HCT116 (cell line): ENCODE measurements around the gene POLR1A. TPM values are rescaled to one million over a fixed set of nuclear protein-coding genes. Genes with fewer than 3 reads are reported as not detected.
A peak's percentile ranks its signal among the peaks of the same experiment; 100 is the strongest.

Experiments
- ATAC-seq: fragments of 200-7000 bp; cut with Tn5 transposase; 2 replicates; pipeline ENCODE4 v1.9.1; 2020; ENCODE audit warnings: mild to moderate bottlenecking, moderate library complexity
- BruUV-seq: library from RNA; stranded (reverse); fragments of 400-500 nt; replicated peaks from 2 replicates; lab custom pipeline; 2021; lab: Mats Ljungman, UMichigan
- CTCF ChIA-PET: fragments of 300-600 bp; sonication (Branson Sonifier 250); formaldehyde crosslinking; loops from one replicate; lab custom pipeline; 2021; ENCODE audit warnings: antibody characterized with exemption; lab: Charles Lee
- POLR2A ChIA-PET: fragments of 300-600, 350-600 bp; sonication (Branson Sonifier 250); formaldehyde crosslinking; loops from one replicate; lab custom pipeline; 2021; ENCODE audit warnings: antibody characterized with exemption; lab: Charles Lee
- RAD21 ChIA-PET, 2 experiments: fragments of 300-600 bp; sonication (Branson Sonifier 250); formaldehyde crosslinking; loops; one replicate each; lab custom pipeline; 2023; ENCODE audit warnings: low total read pairs in 2 of 2; ENCODE audit not compliant: uncharacterized antibody in 2 of 2, unreplicated experiment in 2 of 2, low non-redundant PET in 1 of 2; lab: Charles Lee
- DNase-seq: peaks from one replicate; pipeline ENCODE4 v3.0.0-alpha.2; 2010; ENCODE audit warnings: low read depth, low spot score
- H2AFZ ChIP-seq: fragments of 200-600 bp; shearing (Covaris generic), sonication (generic); 2 replicates; pipeline ENCODE4 v1.6.1; 2017; ENCODE audit warnings: low read depth, mixed run types, mixed read lengths, antibody characterized with exemption, low read length; ENCODE audit not compliant: poor library complexity, severe bottlenecking
- H3K27ac ChIP-seq: 2 replicates; pipeline ENCODE4 v1.5.1; 2012; ENCODE audit warnings: low read depth, low read length
- H3K27me3 ChIP-seq: fragments of 200-600 bp; sonication (generic); 2 replicates; pipeline ENCODE4 v1.6.1; 2016; ENCODE audit warnings: mixed run types, low read length, mixed read lengths; ENCODE audit not compliant: insufficient read depth
- H3K36me3 ChIP-seq, 2 experiments: fragments of 200-500 bp in 1 of 2; fragments of 200-600 bp in 1 of 2; sonication (Bioruptor generic) in 1 of 2; sonication (generic) in 1 of 2; 2 replicates each; pipeline versions ENCODE4 v1.5.1 to v1.6.1; 2014 to 2016; ENCODE audit warnings: low read length in 2 of 2, inconsistent platforms in 1 of 2, mixed read lengths in 1 of 2, mixed run types in 1 of 2; ENCODE audit not compliant: insufficient read depth in 2 of 2, control insufficient read depth in 1 of 2
- H3K4me1 ChIP-seq, 2 experiments: fragments of 200-600 bp in 1 of 2; sonication (generic) in 1 of 2; 2 replicates each; pipeline versions ENCODE4 v1.5.1 to v1.6.1; 2012 to 2017; ENCODE audit warnings: low read length in 2 of 2, inconsistent platforms in 1 of 2, mild to moderate bottlenecking in 1 of 2, mixed read lengths in 1 of 2, mixed run types in 1 of 2, moderate library complexity in 1 of 2; ENCODE audit not compliant: insufficient read depth in 2 of 2, control insufficient read depth in 1 of 2
- H3K4me2 ChIP-seq: fragments of 200-600 bp; sonication (generic); 2 replicates; pipeline ENCODE4 v1.6.1; 2017; ENCODE audit warnings: mixed run types, low read length, mixed read lengths
- H3K4me3 ChIP-seq, 2 experiments: fragments of 200-600 bp in 1 of 2; sonication (generic) in 1 of 2; replicated peaks in 1 of 2; 2 replicates each; pipeline ENCODE4 v1.5.1; 2011 to 2016; ENCODE audit warnings: low read length in 2 of 2, control low read depth in 1 of 2, low read depth in 1 of 2, mild to moderate bottlenecking in 1 of 2, mixed read lengths in 1 of 2, mixed run types in 1 of 2
- H3K79me2 ChIP-seq: fragments of 200-600 bp; sonication (generic); 2 replicates; pipeline ENCODE4 v1.6.1; 2017; ENCODE audit warnings: mild to moderate bottlenecking, mixed run types, low read length, moderate library complexity, mixed read lengths; ENCODE audit not compliant: insufficient read depth
- H3K9ac ChIP-seq: fragments of 200-600 bp; sonication (generic); 2 replicates; pipeline ENCODE4 v1.6.1; 2016; ENCODE audit warnings: low read length, mixed read lengths
- H3K9me2 ChIP-seq: fragments of 200-600 bp; sonication (generic), shearing (Covaris generic); 2 replicates; pipeline ENCODE4 v1.6.1; 2017; ENCODE audit warnings: mixed run types, mild to moderate bottlenecking, moderate library complexity; ENCODE audit not compliant: insufficient read depth
- H3K9me3 ChIP-seq, 2 experiments: fragments of 200-500 bp in 1 of 2; fragments of 200-600 bp in 1 of 2; sonication (Bioruptor generic) in 1 of 2; sonication (generic) in 1 of 2; 2 replicates each; pipeline ENCODE4 v1.6.1; 2014 to 2017; ENCODE audit warnings: low read length in 2 of 2, mixed read lengths in 2 of 2, inconsistent platforms in 1 of 2, low read depth in 1 of 2, mild to moderate bottlenecking in 1 of 2, mixed run types in 1 of 2, moderate library complexity in 1 of 2; ENCODE audit not compliant: control insufficient read depth in 1 of 2, insufficient read depth in 1 of 2
- H4K20me1 ChIP-seq: fragments of 200-600 bp; sonication (generic), shearing (Covaris generic); 2 replicates; pipeline ENCODE4 v1.6.1; 2017; ENCODE audit warnings: mixed run types, mild to moderate bottlenecking, moderate library complexity; ENCODE audit not compliant: insufficient read depth
- ATF3 ChIP-seq: IDR thresholded peaks from 2 replicates; pipeline ENCODE4 v1.6.1; 2012
- CBX3 ChIP-seq: IDR thresholded peaks from 2 replicates; pipeline ENCODE4 v1.6.1; 2012; ENCODE audit warnings: low read depth
- CEBPB ChIP-seq: IDR thresholded peaks from 2 replicates; pipeline ENCODE4 v1.6.1; 2012; ENCODE audit warnings: low read depth
- EGR1 ChIP-seq: IDR thresholded peaks from 2 replicates; pipeline ENCODE4 v1.6.1; 2012; ENCODE audit warnings: low read depth
- ELF1 ChIP-seq: IDR thresholded peaks from 2 replicates; pipeline ENCODE4 v1.6.1; 2012; ENCODE audit warnings: low read depth, borderline replicate concordance
- EZH2 ChIP-seq: fragments of 200-600 bp; sonication (generic); IDR thresholded peaks from 2 replicates; pipeline ENCODE4 v1.6.1; 2017; ENCODE audit warnings: antibody characterized with exemption, mixed run types
- FOSL1 ChIP-seq: IDR thresholded peaks from 2 replicates; pipeline ENCODE4 v1.6.1; 2012; ENCODE audit warnings: low read depth
- JUND ChIP-seq: IDR thresholded peaks from 2 replicates; pipeline ENCODE4 v1.6.1; 2012
- POLR2A ChIP-seq: IDR thresholded peaks from 2 replicates; pipeline ENCODE4 v1.7.0; 2011; ENCODE audit warnings: borderline replicate concordance; ENCODE audit not compliant: insufficient read depth, insufficient read length; ENCODE audit errors: extremely low read depth
- SIN3A ChIP-seq: IDR thresholded peaks from 2 replicates; pipeline ENCODE4 v1.6.1; 2012; ENCODE audit warnings: low read depth
- TCF7L2 ChIP-seq: IDR thresholded peaks from 2 replicates; pipeline ENCODE4 v1.7.0; 2011; ENCODE audit warnings: borderline replicate concordance, inconsistent platforms; ENCODE audit not compliant: insufficient read depth, insufficient read length; ENCODE audit errors: extremely low read depth
- ZFX ChIP-seq: fragments of 450-650 bp; IDR thresholded peaks from 2 replicates; pipeline ENCODE4 v1.6.1; 2017
- intact Hi-C: fragments of 100-400 bp; cut with micrococcal nuclease; formaldehyde crosslinking; loops from 2 replicates; pipeline ENCODE4 v1.10.0; 2022
- total RNA-seq: library from RNA; stranded (reverse); gene quantifications from one replicate; pipeline ENCODE4 v1.2.1, GENCODE V29; 2021; ENCODE audit not compliant: unreplicated experiment
- TF ChIP-seq, protein P1 (sequence below): IDR thresholded peaks from 2 replicates; pipeline ENCODE4 v1.6.1; 2012
- TF ChIP-seq, protein P2 (sequence below): IDR thresholded peaks from 2 replicates; pipeline ENCODE4 v1.6.1; 2011; ENCODE audit warnings: mild to moderate bottlenecking, low read length, moderate library complexity; ENCODE audit not compliant: insufficient replicate concordance; ENCODE audit errors: extremely low read depth

POLR1A gene
- total RNA-seq, 1 experiment from 2014 or later = 46.6 TPM

DNA sequence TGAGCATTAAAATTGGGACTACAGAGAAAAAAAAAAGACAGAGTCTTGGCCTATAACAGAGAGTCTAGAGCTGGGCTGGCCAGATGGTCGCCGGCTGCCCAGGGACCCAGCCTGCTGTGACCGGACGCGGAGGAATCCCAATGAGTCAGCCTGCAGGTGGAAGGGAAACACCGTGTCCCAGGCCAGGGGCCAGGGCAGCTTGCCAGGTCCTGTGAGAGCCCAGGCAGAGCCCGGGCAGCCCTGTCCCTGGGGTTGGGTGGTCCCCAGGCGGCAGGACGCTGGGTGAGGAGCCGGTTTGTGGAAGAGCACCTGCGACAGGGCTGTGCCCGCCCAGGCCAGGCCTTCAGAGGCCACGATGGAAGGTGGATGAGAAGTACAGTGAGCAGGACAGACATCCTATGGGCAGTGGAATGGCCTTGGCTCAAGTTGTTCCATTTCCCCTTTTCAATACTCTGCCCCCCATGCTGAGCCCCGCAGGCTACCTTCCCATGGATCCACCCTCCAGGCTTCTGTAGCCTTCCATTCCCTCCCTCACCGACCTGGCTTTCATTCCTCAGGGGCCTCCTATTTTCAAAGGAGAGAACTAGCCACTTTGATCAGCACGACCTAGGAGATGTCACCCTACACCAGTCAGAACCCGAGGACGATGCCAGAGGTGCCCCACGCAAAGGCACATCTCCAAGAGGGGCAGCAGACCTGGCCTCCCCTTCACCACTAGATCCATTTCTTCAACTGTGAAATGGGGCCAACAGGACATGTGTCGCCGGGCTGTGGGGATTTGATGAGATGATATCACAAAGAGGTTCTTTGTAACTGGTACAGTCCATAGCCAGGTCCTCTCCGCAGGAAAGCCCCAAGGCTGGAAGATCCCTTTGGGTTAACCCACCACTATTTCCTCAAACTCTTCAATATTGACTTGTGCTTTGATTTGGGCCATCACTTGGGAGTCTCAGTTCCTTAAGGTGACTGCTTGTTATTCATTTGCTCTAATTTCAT is 87.5 kb downstream of the POLR1A start:
- Histone ChIP-seq H4K20me1 (no peaks in the 10 kb centered on the region), H3K9me3 (peaks cover 0 to 10% of the 10 kb centered on the region in 2 experiments; a peak in 1 of 4 replicates), H3K9ac (no peak overlapping the region), H3K79me2 (no peaks in the 10 kb centered on the region), H2AFZ (no peak overlapping the region), H3K36me3 (no peaks in the 10 kb centered on the region), H3K9me2 (no peaks in the 10 kb centered on the region), H3K27me3 (no peaks in the 10 kb centered on the region), H3K4me2 (peak overlapping the region; percentile 29), H3K27ac (no peak overlapping the region), H3K4me3 (no peak overlapping the region), H3K4me1 (peaks cover 6 to 10% of the 10 kb centered on the region in 2 experiments)
- peak; percentile 14; the same call in 1 of the 2 replicates for ATAC-seq
- no peak for DNase-seq
- intact Hi-C loops = loop anchor here (2.0 kb wide), 1 partner anchor 187 kb away; no protein-coding TSS in a partner anchor
- no peak for TF ChIP-seq CBX3
- peak; percentile 54 for TF ChIP-seq FOSL1
- peak; percentile 54 for TF ChIP-seq JUND
- RAD21 ChIA-PET = no interaction called here
- CTCF ChIA-PET = interaction anchor here (1.2 to 1.9 kb wide), 2 partner anchors 191 kb away, joined by 4 to 5 read pairs; no protein-coding TSS in a partner anchor
- POLR2A ChIA-PET = interaction anchor here (0.6 kb wide), 1 partner anchor 199 kb away, joined by 3 read pairs; no protein-coding TSS in a partner anchor
- no TSS peak for BruUV-seq

DNA sequence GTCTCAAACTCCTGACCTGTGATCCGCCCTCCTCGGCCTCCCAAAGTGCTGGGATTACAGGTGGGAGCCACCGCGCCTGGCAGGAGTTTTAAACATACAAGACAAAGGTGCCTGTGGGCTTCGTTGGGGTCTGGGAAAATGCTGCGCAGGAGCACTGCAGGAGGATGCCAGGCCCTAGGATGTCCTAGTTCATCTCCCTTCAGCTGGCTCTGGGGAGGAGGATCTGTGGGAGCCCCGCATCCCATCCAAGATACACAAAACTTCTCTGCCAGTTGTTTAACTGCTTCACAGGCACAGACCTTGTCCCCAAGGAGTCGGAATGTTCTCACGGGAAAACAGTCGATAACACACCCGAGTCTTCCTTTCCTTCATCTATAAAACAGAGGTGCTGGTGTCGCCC is 89.1 kb downstream of the POLR1A start:
- intact Hi-C loops = loop anchor here (2.0 kb wide), 1 partner anchor 186 kb away; no protein-coding TSS in a partner anchor
- H3K9me2 ChIP-seq = no peaks in the 10 kb centered on the region
- ChIA-PET RAD21 (no interaction called here), POLR2A (no interaction called here), CTCF (interaction anchor here (1.9 kb wide), 1 partner anchor 189 kb away, joined by 5 read pairs; no protein-coding TSS in a partner anchor)
- no peak overlapping the region for H3K4me3 ChIP-seq
- no peak for DNase-seq
- H3K9ac ChIP-seq = no peak overlapping the region
- H3K4me2 ChIP-seq = no peak overlapping the region
- H3K27me3 ChIP-seq = no peaks in the 10 kb centered on the region
- H3K79me2 ChIP-seq = no peaks in the 10 kb centered on the region
- peaks cover 6 to 10% of the 10 kb centered on the region in 2 experiments for H3K4me1 ChIP-seq
- ATAC-seq = no peak
- H2AFZ ChIP-seq = no peak overlapping the region
- H4K20me1 ChIP-seq = no peaks in the 10 kb centered on the region
- no peaks in the 10 kb centered on the region for H3K36me3 ChIP-seq
- no peak overlapping the region for H3K27ac ChIP-seq
- no TSS peak for BruUV-seq
- peaks cover 0 to 10% of the 10 kb centered on the region in 2 experiments; a peak in 1 of 4 replicates for H3K9me3 ChIP-seq
- TF ChIP-seq SIN3A (no peak), FOSL1 (no peak), ATF3 (no peak), JUND (no peak), CEBPB (no peak), ZFX (no peak), EGR1 (no peak), EZH2 (no peak), TCF7L2 (no peak), ELF1 (no peak), POLR2A (no peak)
- TF ChIP-seq, protein P1, sequence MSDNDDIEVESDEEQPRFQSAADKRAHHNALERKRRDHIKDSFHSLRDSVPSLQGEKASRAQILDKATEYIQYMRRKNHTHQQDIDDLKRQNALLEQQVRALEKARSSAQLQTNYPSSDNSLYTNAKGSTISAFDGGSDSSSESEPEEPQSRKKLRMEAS = no peak
- TF ChIP-seq, protein P2, sequence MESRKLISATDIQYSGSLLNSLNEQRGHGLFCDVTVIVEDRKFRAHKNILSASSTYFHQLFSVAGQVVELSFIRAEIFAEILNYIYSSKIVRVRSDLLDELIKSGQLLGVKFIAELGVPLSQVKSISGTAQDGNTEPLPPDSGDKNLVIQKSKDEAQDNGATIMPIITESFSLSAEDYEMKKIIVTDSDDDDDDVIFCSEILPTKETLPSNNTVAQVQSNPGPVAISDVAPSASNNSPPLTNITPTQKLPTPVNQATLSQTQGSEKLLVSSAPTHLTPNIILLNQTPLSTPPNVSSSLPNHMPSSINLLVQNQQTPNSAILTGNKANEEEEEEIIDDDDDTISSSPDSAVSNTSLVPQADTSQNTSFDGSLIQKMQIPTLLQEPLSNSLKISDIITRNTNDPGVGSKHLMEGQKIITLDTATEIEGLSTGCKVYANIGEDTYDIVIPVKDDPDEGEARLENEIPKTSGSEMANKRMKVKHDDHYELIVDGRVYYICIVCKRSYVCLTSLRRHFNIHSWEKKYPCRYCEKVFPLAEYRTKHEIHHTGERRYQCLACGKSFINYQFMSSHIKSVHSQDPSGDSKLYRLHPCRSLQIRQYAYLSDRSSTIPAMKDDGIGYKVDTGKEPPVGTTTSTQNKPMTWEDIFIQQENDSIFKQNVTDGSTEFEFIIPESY = no peak
